Upper lobe of right lung (tissue), 1 donor: ENCODE data around the gene UHRF2. TPM values are rescaled to one million over a fixed set of nuclear protein-coding genes. Genes with fewer than 3 reads are reported as not detected.
A peak's percentile ranks its signal among the peaks of the same experiment; 100 is the strongest.
"Not testable (repeated sequence)": the region's sequence is repeated elsewhere in the genome, so short reads cannot be mapped to it uniquely, and the experiment has no call there.

Source experiments
- ATAC-seq: fragments of 200-7000 bp; cut with Tn5 transposase; one replicate; pipeline ENCODE4 v1.9.1; 2020; ENCODE audit warnings: mild to moderate bottlenecking, moderate library complexity
- DNase-seq: peaks from one replicate; pipeline ENCODE4 v3.0.0-alpha.2; 2020
- H3K27ac ChIP-seq: fragments of 200-600 bp; one replicate; pipeline ENCODE4 v1.8.0; 2022
- H3K27me3 ChIP-seq: fragments of 200-600 bp; one replicate; pipeline ENCODE4 v1.8.0; 2022; ENCODE audit warnings: mild to moderate bottlenecking
- H3K36me3 ChIP-seq: fragments of 200-600 bp; one replicate; pipeline ENCODE4 v1.8.0; 2022
- H3K4me1 ChIP-seq: fragments of 200-600 bp; one replicate; pipeline ENCODE4 v1.8.0; 2022
- H3K4me3 ChIP-seq: fragments of 200-600 bp; one replicate; pipeline ENCODE4 v1.8.0; 2022; ENCODE audit warnings: mild to moderate bottlenecking
- H3K9me3 ChIP-seq: fragments of 200-600 bp; one replicate; pipeline ENCODE4 v1.8.0; 2022
- CTCF ChIP-seq: fragments of 200-600 bp; IDR thresholded peaks from one replicate; pipeline ENCODE4 v1.8.0; 2022; ENCODE audit warnings: antibody characterized with exemption
- intact Hi-C: fragments of 100-400 bp; cut with DNase I; formaldehyde crosslinking; loops from one replicate; pipeline ENCODE4 v1.11.0; 2022
- long read RNA-seq: library from polyadenylated mRNA; unstranded; transcript quantifications from one replicate; pipeline ENCODE4 v2.0.0, GENCODE V29; 2021
- total RNA-seq: library from RNA; stranded (reverse); fragmentation: NEBNext Ultra II Directional; extraction: Animal tissue kit (Norgen Biotek cat#: 25700); gene quantifications from one replicate; pipeline ENCODE4 v1.2.1, GENCODE V29; 2021
- donor health status: DM: no; HTN: yes; CAD: no; lungs with severe emphysema.

Gene UHRF2
- total RNA-seq = 42.4 TPM
- long read RNA-seq, transcript UHRF2-201 (16 exons, 3,452 nt) = major isoform, 17 of 28 reads
- long read RNA-seq, partial matches to known transcripts = 8 of 28 reads
- long read RNA-seq, other reads (novel, unspliced or antisense) = 1 of 28 reads

- ATAC-seq = peak; percentile 97
- DNase-seq = peak; percentile 100
- H3K4me1 ChIP-seq = peaks cover 19% of the 10 kb centered on the region
- TF ChIP-seq CTCF = no peak
- peak within 1 kb of the TSS; percentile 88 for H3K27ac ChIP-seq
- no peaks in the 10 kb centered on the region for H3K36me3 ChIP-seq
- no peaks in the 10 kb centered on the region for H3K27me3 ChIP-seq
- intact Hi-C loops = no loop called here
- H3K9me3 ChIP-seq = no peaks in the 10 kb centered on the region
- peak within 1 kb of the TSS; percentile 92 for H3K4me3 ChIP-seq
These were observed at the start of gene UHRF2 for GRCh38 chr9:6412487-6413364. TSS of gene UHRF2 (plus strand) at chr9:6413199. CDS start at chr9:6413491, 292 bp downstream.

GRCh38 chr9:6367128-6367890, 45.7 kb upstream of the UHRF2 start:
- no peak for TF ChIP-seq CTCF
- Histone ChIP-seq H3K27me3 (no peaks in the 10 kb centered on the region), H3K4me1 (no peaks in the 10 kb centered on the region), H3K9me3 (no peaks in the 10 kb centered on the region), H3K4me3 (no peak overlapping the region), H3K27ac (no peak overlapping the region), H3K36me3 (no peaks in the 10 kb centered on the region)
- DNase-seq (no peak), ATAC-seq (no peak)
- intact Hi-C loops = no loop called here

GRCh38 chr9:6368831-6369230, 44.2 kb upstream of the UHRF2 start:
- Histone ChIP-seq H3K36me3 (no peaks in the 10 kb centered on the region), H3K9me3 (no peaks in the 10 kb centered on the region), H3K27ac (no peak overlapping the region), H3K27me3 (no peaks in the 10 kb centered on the region), H3K4me1 (no peaks in the 10 kb centered on the region), H3K4me3 (no peak overlapping the region)
- ATAC-seq (no peak), DNase-seq (no peak)
- no peak for TF ChIP-seq CTCF
- intact Hi-C loops = no loop called here

GRCh38 chr9:6381477-6382012, 31.5 kb upstream of the UHRF2 start:
- intact Hi-C loops, H3K27me3 ChIP-seq, H3K27ac ChIP-seq, H3K9me3 ChIP-seq, DNase-seq, H3K4me1 ChIP-seq, ATAC-seq, H3K36me3 ChIP-seq, H3K4me3 ChIP-seq: not testable (repeated sequence)

GRCh38 chr9:6382681-6383080, 30.3 kb upstream of the UHRF2 start:
- DNase-seq = no peak
- Histone ChIP-seq H3K27me3 (no peaks in the 10 kb centered on the region), H3K4me1 (no peaks in the 10 kb centered on the region), H3K36me3 (no peaks in the 10 kb centered on the region), H3K9me3 (no peaks in the 10 kb centered on the region), H3K27ac (no peak overlapping the region), H3K4me3 (no peak overlapping the region)
- no peak for ATAC-seq
- no peak for TF ChIP-seq CTCF
- intact Hi-C loops = no loop called here
